GM19438 (cell line): Measurements from ENCODE around the gene BRF1.

Source experiments
- ATAC-seq: cut with Tn5 transposase; IDR thresholded peaks from one replicate; pipeline ENCODE4 v1.9.1; 2021; ENCODE audit warnings: low read depth; ENCODE audit not compliant: unreplicated experiment

BRF1 gene

DNA sequence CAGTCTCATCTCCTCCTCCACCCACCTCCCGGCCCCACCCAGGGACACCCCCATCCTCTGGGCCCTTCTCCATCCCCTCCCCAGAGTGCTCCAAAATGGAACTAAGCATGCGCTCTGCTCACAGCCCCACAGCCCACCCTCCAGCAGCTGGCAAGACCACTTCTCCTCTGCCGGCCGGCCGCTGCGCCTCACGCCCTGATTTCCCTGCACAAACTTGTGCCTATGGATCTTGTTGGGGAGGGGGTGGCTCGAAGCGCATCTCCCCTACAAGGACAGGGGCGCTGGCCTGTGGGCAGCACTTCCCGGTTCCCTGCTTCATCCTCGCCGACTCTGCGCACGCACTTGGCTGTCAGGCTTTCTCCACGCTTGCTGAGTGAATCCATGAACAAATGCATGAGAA, 100.2 kb downstream of the BRF1 start:
- no peak for ATAC-seq

DNA sequence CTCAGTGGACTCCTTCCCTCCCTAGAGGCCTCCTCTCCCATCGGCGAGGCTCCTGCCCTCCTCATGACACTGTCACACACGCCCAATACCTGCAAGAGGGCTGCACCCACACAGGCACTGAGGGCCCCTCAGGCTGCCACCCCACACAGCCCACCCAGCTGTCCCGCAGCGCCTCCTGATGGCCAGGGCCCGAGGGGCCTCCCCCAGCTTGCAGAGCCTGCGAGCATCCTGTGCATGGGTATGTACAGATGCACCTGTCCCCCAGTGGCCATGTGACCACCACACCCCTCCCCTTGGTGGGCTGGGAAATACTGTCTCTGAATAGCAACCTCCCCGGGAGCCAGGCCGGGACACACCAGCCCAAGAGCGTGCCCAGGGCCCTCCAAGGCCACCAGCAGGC, 100.7 kb downstream of the BRF1 start:
- no peak for ATAC-seq

DNA sequence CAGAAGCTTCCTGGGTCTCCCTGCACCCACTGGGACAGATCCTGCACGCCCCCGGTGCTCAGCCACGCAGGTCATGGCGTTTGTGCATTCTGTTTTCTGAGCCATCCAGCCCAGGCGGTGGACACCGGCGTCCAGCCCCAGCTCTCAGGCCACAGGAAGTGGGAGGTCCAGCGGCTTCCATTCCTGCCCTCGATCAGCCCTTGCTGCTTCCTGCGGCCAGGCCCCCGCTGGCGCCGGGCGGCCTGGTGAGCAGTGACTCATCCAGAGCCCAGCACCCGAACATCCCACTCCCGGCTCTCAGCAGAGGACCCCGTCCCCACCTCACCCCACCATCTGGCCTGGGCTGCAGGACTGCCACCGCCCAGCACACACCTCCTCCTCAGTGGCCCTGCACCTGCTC, 101.7 kb downstream of the BRF1 start:
- ATAC-seq: no peak

- ATAC-seq: no peak
Observed at GRCh38 chr14:105198588-105198987, 102.2 kb downstream of the BRF1 start.

- ATAC-seq: no peak
Observed at GRCh38 chr14:105197211-105197641, 103.6 kb downstream of the BRF1 start.

- no peak for ATAC-seq
Observed at GRCh38 chr14:105196265-105196960, 104.4 kb downstream of the BRF1 start.

- ATAC-seq: no peak
Observed at GRCh38 chr14:105195522-105196264, 105.1 kb downstream of the BRF1 start.

DNA sequence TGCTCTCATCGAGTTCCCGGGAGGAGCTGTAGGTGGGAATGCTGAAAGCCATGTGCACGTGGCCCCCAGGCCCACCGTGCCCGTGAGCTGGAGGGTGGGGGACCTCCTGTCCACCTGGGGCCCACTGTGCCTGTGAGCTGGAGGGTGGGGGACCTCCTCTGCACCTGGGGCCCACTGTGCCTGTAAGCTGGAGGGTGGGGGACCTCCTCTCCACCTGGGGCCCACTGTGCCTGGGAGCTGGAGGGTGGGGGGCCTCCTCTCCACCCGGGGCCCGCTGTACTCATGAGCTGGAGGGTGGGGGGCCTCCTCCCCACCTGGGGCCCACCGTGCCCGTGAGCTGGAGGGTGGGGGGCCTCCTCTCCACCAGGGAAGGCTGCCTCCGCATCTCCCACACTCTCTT, 105.8 kb downstream of the BRF1 start:
- no peak for ATAC-seq

DNA sequence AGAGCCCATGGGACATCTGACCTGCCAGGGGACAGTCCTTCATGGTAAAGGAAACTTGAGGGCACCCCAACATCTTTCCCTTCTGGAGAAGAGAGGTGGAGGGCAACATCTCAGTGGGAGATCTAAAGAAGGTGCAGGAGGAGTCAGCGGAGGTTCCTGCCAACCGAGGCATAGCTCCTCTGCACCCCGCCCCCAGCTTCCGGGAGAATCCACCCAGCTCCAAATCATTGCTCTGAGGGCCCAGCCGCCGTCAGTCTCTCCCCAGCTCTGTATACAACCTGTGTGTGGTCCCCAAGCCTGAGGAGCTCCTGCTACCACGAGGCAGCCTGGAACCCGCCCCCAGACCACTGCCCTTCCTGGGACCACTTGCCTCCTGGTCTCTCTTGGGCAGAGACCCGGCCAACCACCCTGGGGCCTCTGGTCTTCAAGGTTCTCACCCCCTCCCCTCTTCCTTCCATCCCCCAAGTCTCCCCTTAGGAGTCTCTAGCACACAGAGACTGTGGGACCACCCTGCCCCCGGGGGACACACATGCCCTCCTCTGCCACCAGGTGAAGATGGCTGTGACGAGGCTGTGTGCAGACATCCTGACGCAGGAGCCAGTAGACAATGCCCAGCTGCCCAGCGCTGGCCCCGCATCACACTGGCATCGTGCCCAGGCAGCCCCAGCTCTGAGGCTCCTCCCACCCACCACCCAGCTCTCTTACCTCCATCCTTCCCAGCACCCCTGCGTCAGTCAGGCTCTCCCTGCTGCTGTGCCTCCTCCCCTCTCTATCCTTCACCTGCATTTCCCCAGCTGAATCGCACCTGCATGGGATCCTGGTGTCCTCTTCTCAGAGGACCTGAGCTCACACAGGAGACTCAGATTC, 106.7 kb downstream of the BRF1 start:
- no peak for ATAC-seq

DNA sequence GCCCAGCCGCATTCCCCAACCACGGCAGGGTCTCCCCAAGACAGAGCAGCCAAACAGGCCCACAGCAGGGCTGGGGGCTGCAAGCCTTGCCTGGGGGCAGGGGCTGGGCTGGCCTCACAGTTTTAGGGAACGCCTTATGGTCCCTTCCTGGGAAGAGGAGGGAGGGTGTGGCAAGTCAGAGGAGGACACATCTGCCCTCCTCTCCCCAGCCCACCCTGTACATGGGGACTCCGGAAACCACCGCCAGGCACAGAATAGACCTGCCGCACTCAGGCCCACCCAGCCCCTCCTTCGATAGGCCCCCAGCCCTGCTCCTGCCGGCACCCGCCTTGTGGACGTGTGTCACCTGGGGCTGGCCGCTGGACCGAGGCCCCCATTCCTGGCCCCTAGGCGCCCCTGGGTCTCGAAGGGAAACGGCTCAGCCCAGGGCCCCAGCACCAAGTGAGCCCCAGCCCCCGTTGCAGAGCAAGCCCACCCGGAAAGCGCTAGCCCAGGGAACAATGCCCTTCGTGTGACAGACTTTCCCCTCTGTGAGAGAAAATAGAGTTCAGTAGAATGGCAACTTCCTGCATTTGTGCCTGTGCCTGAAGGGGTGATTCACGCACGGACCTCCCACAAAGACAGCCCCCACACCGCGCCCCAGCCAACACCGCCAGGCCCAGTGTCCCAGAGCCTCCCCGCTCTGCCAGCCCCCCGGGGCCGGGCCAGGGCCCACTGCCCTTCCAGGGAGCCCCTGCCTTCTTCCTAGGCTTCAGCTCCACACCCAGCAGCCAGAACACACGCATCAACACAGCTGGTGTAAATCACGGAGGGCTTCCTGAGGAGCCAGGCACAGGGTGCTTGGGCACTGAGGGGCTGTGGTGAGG, 107.7 kb downstream of the BRF1 start:
- no peak for ATAC-seq

DNA sequence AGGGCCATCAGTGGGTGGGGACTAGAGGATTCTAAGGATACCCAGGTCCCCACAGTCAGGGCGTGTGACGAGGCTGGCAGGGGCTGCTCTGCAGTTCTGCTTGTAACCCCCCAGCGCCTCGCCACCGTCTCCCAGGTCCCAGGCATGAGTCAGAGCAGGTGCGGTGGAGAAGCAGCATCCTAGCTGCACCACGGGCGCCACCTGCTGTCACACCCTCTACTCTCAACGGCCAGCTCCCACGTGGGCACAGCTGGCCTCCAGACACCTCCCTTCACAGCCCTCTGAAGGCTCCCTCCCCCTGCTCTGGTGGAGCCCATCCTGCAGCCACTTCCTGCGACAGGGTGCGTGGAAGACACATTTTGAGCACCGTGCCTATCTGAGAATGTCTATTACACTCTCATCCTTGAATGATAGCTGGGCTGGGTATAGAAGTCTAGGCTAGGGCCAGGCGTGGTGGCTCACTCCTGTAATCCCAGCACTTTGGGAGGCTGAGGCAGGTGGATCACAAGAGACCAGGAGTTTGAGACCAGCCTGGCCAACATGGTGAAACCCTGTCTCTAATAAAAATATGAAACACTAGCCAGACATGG, 112.8 kb downstream of the BRF1 start:
- no peak for ATAC-seq

DNA sequence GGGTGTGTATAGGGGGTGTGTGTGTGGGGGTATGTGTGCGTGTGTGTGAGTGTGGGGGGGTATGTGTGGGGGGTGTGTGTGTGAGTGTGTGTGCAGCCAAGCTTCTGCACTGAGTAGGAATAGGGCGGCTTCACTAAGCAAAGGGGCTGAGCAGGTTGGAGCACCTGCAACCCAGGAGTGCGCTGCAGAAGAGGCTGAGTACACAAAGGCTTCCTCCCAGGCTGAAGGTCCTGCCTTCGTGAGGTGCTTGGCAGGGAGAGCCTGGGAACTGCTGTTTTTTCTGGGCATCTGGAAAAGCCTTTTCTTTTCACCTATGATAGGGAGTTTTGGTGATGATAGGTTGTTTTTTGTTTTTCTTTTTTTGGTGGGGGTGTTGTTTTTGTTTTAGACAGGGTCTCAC, 113.7 kb downstream of the BRF1 start:
- ATAC-seq: no peak

DNA sequence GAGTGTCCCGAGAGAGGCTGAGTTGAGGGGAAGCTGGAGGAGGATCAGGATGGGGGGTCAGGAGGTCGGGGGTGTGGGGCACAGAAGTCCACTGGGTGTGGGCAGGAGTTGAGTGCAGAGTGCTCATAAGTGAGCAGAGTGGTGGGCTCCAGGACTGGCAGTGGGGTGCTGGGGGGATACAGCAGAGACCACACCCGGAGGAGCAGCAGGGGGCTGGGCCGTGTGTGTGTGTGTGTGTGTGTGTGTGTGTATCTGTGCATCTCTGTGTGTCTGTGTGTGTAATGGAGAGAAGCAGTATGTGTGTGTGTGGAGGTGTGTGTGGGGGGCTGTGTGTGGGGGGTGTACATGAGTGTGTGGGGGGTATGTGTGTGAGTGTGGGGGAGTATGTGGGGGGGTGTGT, 114.8 kb downstream of the BRF1 start:
- no peak for ATAC-seq

DNA sequence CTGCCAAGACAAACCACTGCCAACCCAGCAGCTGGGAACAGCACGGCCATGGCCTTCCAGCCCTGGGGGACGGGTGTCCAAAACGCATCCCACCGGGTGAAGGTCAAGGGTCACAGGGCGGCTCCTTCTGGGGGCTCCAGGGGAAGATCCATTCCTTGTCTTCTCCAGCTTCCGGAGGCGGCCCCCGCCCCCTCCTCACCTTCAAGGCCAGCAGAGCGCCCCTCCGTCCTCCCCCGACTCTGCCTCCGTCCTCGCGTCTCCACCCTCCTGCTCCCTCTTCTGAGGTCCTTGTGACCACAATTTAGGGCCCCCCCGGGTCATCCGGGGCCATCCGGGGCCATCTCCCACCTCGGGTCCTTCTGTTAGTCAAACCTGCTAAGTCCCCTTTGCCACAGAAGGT, 115.8 kb downstream of the BRF1 start:
- ATAC-seq: no peak

GRCh38 chr14:105184461-105184860, 116.3 kb downstream of the BRF1 start:
- ATAC-seq: no peak

- no peak for ATAC-seq
Observed at GRCh38 chr14:105182296-105183020, 118.3 kb downstream of the BRF1 start.

GRCh38 chr14:105181549-105182295, 119.1 kb downstream of the BRF1 start:
- ATAC-seq: no peak
